Stimulated activated CD4-positive, alpha-beta T cell treated with anti-CD3 and anti-CD28 coated beads, Interleukin-4, amount 100 ng/mL, for 4 hours (primary cell): ENCODE data around the gene DOC2B.
"Not testable (repeated sequence)": the region's sequence is repeated elsewhere in the genome, so short reads cannot be mapped to it uniquely, and the experiment has no call there.

Experiments used
- DNase-seq, 2 experiments: peaks; one replicate each; pipeline ENCODE4 v3.0.0-alpha.2; 2020

Gene DOC2B

DNA sequence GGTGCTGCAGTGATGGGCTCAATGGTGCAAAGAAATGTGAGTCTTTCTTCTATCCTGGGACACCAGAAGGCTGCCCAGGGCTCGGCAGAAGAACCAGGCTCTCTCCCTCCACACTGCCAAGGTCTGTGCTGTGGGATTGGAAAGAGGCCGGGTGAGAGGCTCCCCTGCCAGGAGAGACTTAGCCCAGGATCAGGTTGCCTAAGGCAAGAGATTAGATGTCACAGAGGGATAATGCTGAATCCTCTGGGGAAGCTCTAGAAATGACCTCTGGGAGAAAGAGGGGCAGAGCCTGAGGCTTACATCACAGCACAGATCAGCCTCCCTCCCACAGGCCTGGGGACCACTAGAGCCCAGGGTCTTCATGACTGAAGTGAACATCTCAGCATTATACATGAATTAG, 5.7 kb upstream of the DOC2B start:
- no peak for DNase-seq

DNA sequence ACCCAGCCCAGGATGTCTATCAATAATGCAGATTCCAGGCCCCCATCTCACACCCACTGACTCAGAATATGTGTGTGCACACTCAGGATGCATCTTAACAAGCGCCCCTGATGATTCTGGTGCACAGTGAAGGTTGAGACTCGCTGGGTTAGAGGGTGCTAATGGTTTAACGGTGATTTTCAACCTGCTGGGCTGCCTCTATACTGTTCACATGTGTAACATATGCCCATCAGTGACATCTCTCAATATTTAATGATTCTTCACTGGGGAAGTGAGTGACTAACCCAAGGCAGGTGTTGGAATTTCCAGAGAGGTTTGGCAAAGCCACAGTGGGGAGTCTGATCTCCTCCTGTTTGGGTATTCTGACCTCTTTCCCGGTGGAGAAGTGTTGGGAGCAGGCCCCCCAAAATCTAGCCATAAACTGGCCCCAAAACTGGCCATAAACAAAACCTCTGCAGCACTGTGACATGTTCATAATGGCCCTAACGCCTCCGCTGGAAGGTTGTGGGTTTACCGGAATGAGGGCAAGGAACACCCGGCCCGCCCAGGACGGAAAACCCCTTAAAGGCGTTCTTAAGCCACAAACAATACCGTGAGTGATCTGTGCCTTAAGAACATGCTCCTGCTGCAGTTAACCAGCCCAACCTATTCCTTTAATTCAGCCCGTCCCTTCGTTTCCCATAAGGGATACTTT, 4.1 kb upstream of the DOC2B start:
- DNase-seq = peak in 1 of 2 experiments; percentile 5

DNA sequence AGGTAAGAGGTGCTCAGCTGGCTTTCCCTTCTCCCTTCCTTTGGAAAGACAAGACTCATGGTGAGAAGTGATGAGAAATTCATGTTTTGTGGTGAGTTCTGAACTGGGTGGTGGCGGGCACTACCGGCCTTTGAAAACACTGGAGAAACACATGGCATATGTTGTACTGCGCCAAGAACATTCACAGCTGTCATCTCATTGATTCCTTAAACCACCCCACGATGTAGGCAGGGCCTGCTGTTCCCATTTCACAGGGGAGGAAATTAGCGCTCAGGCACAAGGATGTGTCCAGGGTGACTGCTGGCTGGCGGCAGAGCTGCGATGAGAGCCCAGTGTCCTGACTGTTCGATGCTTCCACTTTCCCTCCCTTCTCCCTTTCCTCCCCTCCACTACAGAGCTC, 1.6 kb upstream of the DOC2B start:
- DNase-seq = no peak

DNA sequence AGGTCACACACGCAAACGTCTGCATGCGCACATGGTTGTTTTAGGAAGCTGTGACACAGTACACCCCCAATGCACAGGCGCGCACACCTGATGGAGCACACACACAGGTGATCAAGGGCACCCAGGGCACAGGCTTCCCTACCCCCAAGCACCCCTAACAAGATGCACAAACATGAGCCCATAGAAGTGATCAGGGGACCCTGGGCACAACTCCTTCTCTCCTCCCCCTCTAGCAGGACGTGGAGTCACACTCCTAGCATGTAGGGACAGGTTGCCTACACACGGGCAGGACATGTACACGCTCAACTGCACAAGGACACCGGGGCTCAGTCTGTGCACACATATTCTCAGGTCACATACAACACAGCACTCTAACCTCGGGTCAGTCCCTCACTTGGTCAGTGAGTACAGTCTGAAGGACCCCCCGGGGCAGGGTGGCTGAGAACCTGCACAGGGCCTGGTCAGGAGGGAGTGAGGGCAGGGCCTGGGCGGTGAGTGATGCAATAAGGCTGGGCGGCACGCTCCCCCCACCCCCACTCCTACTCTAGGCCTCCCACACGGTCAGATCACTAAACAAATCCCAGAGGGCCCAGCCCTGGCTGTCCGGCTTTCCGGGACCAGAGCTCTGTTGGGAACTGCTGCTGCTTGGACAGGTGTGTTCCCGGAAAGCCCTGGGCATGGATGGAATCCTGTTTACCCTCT, 751 bp upstream of the DOC2B start:
- no peak for DNase-seq

DNA sequence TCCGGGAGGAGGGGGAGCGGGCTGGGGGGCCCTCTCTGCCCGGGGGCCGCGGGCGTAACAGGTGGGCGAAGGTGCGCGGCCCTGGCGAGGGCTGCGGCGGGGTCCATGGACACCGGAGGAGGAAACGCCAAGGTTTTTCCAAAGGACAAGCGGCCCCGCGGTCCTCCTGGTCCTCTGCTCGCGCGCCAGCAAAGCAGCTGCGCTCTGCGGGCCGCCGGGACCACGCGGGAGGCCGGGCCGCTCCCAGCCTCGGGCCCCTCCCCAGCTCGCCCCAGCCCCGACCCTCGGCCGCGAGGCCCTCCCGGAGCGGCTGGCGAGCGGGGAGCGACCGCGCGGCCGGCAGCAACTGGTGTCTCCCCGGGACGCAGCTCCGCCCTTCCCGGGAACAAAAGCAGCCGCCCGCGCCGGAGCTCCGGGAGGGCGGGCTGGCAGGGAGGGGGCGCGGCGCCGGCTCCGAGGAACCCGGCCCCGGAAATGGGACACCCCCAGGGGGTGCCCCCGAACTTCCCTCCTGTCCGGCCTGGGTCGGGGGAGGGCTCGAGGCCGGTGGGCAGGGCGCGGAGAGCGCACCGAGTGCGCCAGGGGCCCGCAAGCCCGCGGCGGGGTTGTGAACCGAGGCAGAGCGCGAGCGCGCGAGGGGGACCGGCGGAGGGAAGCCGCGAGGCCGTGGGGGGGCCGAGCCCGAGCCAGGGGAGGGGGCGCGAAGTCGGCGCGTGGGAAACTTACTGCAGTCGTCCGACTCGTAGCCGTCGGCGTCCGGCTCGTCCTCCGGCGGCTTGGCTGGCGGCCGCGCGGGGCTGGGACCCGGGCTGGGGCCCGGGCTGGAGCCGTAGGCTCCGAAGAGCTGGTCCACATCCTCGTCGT, 837 bp downstream of the DOC2B start:
- no peak for DNase-seq

DNA sequence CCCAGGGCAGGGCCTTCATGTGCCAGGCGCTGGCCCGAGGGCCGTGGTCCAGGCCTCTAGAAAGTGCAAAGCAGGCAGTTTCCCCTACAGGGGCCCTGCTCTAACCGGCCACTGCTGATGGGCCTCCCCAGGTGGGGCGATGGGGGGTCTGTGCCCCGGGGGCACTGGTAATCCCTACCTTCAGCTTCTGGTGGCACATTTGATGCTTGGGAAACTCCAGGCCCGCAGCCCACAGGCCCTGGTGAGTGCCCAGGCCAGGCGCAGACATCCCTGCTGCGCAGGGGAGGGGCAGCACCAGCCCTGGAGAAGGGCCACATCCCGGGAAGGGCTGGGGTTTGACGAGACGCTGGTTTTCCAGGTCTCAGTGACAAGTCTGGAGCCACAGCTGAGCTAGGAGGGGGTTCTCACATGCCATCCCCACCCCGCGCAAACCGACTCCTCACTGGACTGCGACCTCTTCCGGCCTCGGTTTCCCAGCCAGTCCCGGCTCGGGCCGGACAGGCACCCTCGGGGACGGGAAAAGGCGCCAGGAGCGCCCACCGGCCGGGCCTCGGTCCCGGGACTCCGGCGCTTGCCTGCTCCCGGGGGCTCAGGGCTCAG, 1.6 kb downstream of the DOC2B start:
- no peak for DNase-seq

DNA sequence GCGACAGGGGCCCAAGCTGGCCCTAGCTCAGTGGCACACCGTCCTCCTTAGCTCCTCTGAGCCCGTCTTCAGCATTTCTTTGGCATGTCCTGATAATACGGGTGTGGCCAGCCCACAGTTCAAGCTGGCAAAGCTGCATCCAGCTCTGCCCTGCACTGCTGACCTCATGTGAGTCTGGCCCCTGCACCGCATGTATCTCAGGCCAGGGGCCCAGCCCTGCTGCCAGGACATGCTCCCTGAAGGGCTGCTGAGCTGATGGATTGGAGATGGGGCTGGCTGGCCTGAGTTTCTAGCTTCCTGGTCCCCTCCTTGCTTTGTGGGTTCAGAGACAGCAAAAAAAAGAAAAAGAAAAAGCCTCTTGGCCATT, 2.4 kb downstream of the DOC2B start:
- no peak for DNase-seq

DNA sequence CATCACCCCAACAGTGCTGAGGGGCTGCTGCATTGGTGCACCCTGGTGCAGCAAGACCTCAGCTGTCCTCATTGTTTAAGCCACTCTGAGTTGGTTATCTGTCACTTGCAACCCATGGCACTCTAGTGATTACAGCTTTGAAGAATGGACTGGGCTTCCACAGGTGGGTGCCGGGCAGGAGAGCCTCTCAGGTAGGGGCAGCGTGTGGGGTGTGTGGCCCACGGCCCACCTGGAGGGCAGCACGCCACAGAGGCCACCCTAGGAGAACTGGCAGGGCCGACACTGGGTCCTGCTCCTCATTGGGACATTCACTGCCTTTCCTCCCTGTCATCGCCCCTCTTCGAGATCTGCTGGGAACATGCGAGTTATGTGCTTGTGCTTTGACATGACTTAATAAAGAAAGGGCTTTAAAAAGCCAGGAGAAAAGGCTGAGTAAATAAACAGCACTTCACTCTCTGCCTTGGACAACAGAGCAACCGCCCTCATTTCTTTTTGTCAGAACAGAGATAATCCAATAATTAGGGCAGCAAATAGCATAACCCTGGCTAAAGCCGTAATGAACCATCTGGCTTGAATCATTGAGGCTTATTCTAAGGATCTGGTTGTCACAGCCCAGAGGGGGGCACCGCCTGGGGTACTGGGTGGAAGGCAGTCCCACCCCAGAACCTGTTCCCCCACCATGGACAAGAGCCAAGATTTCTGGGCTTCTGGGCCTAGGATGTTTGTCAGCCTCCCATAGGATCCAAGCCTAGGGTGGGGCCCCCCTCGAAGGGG, 3.0 kb downstream of the DOC2B start:
- DNase-seq = no peak

DNA sequence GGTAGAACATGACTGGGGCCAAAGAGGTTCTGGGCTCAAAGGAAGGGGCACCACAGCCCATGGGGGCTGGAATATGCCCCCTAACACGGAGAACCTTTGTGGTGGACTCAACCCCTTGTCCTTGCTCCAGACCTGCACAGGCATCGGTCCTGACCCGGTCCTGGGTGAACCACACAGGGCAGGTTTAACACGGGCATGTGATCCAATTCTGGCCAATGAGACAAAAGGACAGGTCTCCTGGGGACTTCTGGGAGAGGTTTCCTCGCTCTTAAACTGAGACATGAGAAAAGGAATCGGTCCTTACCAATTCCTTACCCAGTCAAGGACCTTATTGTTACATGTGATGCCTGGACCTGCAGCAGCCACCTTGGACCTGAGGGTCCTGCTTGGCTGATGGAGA, 3.7 kb downstream of the DOC2B start:
- DNase-seq = no peak

DNA sequence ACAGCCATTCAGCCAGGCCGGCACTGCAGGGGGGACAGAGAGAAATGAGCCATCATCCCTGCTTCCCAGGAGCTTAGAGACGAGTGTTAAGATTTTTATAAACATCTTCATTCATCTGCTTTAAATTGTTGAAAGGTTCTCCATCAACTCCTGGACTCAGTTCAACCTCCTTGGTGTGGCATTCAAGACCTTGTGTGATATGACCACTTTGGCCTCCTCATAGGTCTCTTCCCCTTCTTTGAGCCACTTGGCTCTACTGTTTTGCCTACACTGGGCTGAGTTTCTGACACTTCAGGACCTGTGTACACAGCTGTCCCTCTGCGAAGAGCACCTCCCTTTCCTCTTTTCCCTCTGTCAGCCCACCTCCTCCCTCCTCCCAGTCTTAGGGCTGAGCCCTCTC, 4.3 kb downstream of the DOC2B start:
- no peak for DNase-seq

DNA sequence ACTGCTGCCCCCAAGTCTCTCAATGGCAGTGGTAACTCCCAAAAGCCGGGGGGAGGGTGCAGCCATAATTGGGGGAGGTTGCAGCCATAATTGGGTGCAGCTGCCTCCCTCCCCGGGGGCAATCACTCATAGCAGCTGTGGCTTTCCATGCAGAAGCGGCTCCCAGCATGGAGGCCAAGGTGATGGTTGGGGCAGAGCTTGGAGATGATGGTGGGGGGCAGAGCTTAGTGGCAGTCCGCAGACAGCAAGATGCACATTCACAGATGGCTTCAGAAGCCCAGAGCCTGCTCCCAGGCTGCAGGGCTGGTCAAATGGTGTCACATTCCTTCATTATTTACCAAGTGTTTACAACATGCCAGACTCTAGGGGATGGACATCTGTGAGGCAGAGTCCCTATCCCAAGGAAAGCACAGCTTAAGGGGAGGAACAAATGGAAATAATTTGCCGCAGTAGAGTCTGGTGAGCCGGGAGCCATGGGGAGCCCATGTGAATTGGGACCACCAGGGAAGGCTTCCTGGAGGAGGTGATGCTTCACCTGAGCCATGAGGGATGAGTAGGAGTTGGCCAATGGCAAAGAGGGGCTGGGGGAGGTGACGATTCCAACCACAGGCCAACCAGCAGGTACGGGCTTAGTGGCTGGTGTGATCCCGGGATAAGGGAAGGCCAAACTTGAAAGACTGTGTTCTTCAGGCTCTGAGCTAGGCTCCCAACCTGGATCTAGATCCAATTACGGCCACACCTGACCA, 8.1 kb downstream of the DOC2B start:
- DNase-seq = no peak

DNA sequence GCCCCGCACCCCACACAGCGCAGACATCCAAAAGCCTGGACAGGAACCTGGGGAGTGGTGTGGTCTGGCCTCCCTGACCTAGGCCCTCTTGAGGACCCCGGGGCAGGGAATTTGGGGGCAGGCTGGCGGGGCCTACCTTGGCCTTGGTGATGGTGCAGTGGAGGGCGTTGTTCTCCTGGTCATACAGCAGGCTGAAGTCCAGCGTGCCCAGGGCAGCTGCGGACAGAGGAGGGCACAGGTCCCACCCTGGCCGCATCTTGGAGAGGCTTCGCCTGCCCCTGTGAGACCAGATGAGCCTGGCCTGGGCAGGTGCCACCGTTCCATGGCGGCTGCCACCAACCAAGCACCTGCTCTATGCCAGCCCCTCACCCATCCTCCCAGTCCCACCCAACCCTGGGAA, 9.0 kb downstream of the DOC2B start:
- no peak for DNase-seq

DNA sequence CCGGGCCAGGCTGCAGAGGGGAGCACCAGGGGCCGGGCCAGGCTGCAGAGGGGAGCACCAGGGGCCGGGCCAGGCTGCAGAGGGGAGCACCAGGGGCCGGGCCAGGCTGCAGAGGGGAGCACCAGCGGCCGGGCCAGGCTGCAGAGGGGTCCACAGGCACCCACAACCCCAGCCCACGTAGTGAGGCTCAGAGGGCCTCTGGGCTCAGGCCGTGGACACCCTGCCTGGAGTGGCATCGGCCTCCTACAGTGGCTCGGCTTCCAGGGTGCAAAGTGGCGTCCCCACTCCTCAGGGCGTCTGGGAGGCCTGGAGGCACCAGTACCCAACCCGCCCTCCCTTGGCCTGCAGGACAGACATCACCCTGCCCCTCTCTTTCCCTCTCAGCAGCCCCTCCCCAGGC, 9.6 kb downstream of the DOC2B start:
- no peak for DNase-seq

DNA sequence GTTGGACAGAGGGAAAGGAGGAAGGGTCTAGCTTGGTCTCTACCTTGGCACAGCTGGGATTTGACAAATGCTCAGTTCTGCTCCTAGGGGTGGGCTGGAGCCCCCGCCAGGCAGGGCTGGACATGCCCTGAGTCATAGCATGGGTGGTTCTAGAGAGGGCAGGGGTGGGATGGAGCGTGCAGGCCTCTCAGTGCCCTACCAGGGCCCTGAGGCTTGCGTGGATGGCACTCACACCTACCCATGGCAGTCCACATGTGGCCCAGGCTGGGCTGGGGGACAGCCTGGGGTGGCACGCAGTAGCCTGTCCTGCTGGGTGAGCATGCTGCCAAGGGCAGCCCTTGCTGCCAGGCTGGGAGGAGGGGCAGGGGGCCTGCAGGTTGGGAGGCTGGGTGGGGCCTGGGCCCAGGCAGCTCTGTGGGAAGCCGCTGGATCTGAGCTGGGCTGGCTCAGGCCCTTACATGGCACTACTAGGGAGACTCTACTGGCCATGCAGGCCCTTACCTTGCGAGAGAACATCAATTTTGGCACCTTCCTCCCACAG, 11.2 kb downstream of the DOC2B start:
- DNase-seq = no peak

DNA sequence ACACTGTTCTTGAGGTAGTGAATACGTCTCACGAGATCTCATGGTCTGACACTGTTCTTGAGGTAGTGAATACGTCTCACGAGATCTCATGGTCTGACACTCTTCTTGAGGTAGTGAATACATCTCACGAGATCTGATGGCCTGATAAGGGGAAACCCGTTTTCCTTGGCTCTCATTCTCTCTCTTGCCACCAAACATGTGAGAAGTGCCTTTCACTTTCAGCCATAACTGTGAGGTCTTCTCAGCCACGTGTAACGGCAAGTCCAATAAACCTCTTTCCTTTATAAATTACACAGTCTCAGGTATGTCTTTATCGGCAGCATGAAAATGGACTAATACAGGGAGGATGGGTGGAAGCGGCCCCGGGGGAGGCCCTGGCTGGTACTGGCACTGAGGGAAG, 12.8 kb downstream of the DOC2B start:
- not testable (repeated sequence) for DNase-seq

DNA sequence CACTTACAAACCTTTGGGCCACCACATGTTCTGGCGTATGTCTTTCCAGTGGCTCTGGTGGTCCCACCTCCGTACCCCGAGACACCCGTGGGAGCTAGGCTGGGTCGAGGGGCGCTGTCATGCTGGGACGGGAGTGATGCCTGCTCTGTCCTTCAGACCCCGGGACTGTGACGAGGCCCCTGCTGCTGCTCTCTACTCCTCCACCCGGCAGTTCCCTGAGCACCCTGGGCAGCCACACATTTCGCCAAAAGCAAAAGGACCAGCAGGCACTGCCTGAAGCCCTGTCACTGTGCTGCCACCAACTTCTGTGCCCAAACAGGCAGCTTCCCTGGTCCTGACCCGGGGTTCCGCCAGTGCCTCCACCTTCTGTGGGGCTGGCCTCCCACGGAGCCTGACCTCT, 15.5 kb downstream of the DOC2B start:
- DNase-seq = no peak

DNA sequence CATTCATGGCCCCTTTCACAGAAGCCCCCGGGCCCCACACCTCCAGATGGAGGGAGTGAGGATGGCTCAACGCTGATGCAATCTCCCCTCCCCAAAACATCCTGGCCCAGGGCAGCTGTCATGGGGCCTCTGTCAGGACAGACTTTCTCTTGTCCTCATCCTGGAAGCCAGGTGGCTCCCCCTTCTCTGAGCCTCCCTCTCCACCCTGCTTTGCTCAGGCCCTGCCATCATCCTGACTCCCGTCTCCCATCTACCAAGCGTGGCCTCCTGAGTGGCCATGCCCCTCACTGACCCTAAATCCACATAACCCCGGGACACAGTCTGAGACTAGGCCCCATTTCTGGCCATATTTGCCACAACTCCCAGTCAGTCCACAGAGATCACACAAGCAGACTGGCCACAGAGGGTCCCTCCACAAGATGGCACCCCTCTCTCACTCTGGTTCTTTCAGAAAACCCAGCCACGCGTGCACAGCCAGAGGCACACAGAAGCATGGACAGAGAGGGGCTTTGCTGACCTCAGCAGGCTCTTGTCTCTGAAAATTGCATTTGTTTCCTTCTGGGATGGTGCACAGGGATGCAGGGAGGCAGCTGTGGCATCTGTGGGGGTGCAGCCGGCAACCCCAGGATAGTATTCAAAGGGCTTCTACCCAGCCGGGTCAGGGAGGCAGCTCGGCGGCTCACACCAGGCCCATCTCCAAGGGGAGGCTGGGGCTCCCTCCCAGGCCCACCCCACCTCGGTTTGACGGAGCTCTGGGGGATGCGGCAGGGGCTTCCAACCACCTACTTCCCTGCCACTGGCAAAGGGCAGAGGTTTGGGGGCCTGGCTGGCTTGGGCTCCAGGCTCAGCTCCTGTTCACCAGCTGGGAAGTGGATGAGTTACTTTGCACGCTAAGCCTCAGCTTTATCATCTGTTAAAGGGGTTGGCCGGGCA, 16.9 kb downstream of the DOC2B start:
- peak in 1 of 2 experiments; percentile 7 for DNase-seq

DNA sequence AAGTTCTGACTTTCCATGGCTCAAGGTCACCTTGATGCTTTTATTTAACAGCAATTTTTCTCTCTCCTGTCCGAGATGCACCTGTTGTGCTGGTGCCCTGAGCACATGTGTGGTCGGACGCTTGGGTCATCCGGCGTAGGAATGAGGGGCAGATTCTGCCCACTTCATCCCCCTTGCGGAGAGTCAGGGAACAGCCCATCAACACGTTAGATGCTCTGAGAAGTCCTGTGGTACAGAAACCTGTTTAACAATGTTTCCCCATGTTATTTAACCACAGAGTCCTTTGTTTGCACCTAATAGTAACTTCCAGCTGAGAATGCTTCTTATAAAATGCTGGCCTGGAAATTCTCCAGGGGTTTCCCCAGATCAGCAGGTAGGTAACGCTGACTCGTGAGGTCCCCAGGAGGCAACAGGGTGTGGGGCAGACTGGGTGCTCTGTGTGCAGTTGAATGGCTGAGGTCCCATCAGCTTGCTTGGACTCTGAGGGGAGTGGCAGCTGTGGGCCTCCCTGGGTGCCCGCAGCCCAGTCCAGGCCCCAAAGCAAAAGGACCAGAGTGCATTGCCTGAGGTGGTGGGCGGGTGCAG, 17.8 kb downstream of the DOC2B start:
- DNase-seq = no peak

DNA sequence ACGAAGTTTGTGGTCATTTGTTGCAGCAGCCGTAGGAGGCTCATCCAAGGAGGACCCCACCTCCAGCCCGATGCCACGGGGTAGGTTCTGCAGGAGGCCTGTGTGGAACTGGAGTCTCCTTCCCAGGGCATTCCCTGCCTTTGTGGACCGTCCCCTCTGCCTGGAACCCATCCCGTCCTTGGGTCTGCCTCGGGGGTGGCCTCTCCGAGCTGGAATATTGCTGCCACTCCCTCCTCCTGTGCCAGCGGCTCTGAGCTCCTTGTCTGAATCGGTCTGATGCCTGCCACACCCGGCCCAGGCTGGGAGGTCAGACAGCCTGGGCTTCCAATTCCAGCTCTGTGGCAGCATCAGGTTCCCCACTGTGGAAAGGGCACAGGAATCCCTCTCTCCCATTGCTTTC, 18.8 kb downstream of the DOC2B start:
- no peak for DNase-seq

DNA sequence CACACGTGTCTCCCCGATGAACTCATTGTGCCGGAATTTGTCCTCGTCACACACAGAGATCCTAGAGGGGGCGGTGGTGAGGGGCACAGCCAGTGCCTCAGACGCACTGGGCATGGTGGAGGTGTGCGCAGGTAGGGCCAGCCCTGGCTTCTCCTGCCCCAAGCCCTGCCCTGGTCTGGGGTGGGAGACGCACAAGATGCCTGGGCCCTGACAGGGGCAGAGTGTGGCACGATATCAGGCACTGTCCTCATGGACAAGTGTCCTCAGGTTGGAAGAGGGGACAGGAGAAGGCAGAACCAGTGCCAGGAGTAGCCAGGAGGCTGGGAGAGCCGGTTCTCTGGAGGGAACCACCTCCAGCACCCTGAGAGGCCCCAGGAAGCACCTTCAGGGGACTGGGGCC, 20.0 kb downstream of the DOC2B start:
- DNase-seq = no peak
